Right hindlimb (tissue), 1 donor: ENCODE data around the gene CORO2B.

Experiments used
- DNase-seq: peaks from one replicate; pipeline ENCODE4 v3.0.0-alpha.2; 2018

The CORO2B gene

GRCh38 chr15:68707386-68707785, 128.6 kb downstream of the CORO2B start:
- DNase-seq: no peak

GRCh38 chr15:68709876-68710275, 131.1 kb downstream of the CORO2B start:
- DNase-seq: no peak

GRCh38 chr15:68710536-68710935, 131.7 kb downstream of the CORO2B start:
- no peak for DNase-seq

- DNase-seq: no peak
These were observed 132.6 kb downstream of the CORO2B start for GRCh38 chr15:68711406-68711805.

GRCh38 chr15:68712886-68713285, 134.1 kb downstream of the CORO2B start:
- DNase-seq: no peak

GRCh38 chr15:68713874-68714273, 135.1 kb downstream of the CORO2B start:
- DNase-seq: no peak

GRCh38 chr15:68715111-68715510, 136.3 kb downstream of the CORO2B start:
- no peak for DNase-seq

GRCh38 chr15:68717951-68718350, 139.2 kb downstream of the CORO2B start:
- DNase-seq: no peak

GRCh38 chr15:68718468-68718867, 139.7 kb downstream of the CORO2B start:
- no peak for DNase-seq

GRCh38 chr15:68719051-68719450, 140.3 kb downstream of the CORO2B start:
- DNase-seq: no peak

- no peak for DNase-seq
These were observed 140.9 kb downstream of the CORO2B start for GRCh38 chr15:68719672-68720071.

GRCh38 chr15:68721886-68722285, 143.1 kb downstream of the CORO2B start:
- no peak for DNase-seq

GRCh38 chr15:68725736-68726135, 146.9 kb downstream of the CORO2B start:
- peak; percentile 63 for DNase-seq

- DNase-seq: no peak
These were observed 147.5 kb downstream of the CORO2B start for GRCh38 chr15:68726246-68726645.

- peak; percentile 74 for DNase-seq
These were observed 151.1 kb downstream of the CORO2B start for GRCh38 chr15:68729789-68730411.

- peak; percentile 55 for DNase-seq
These were observed 151.7 kb downstream of the CORO2B start for GRCh38 chr15:68730471-68730919.

GRCh38 chr15:68730976-68731897, 152.4 kb downstream of the CORO2B start:
- DNase-seq: peak; percentile 77

GRCh38 chr15:68732451-68732850, 153.7 kb downstream of the CORO2B start:
- DNase-seq: no peak

- no peak for DNase-seq
These were observed 154.9 kb downstream of the CORO2B start for GRCh38 chr15:68733666-68734065.

- no peak for DNase-seq
These were observed 155.6 kb downstream of the CORO2B start for GRCh38 chr15:68734352-68734751.

- DNase-seq: no peak
These were observed 156.1 kb downstream of the CORO2B start for GRCh38 chr15:68734881-68735280.

- DNase-seq: no peak
These were observed 156.8 kb downstream of the CORO2B start for GRCh38 chr15:68735610-68736009.

GRCh38 chr15:68739390-68740080, 160.7 kb downstream of the CORO2B start:
- no peak for DNase-seq

- no peak for DNase-seq
These were observed 164.5 kb downstream of the CORO2B start for GRCh38 chr15:68743256-68743655.
